ENCODE measurements around the gene SYT6. TPM values are rescaled to one million over a fixed set of nuclear protein-coding genes. Genes with fewer than 3 reads are reported as not detected.

The SYT6 gene
- polyA plus RNA-seq, 4 donors, result 0.53 to 1.7 (median 1.2) TPM

GRCh38 chr1:114124644-114125043 is 29.0 kb downstream of the SYT6 start:
- DNase-seq (ENCODE audit: low read depth in 4 of 4, low spot score in 3 of 4), result no peak

DNA sequence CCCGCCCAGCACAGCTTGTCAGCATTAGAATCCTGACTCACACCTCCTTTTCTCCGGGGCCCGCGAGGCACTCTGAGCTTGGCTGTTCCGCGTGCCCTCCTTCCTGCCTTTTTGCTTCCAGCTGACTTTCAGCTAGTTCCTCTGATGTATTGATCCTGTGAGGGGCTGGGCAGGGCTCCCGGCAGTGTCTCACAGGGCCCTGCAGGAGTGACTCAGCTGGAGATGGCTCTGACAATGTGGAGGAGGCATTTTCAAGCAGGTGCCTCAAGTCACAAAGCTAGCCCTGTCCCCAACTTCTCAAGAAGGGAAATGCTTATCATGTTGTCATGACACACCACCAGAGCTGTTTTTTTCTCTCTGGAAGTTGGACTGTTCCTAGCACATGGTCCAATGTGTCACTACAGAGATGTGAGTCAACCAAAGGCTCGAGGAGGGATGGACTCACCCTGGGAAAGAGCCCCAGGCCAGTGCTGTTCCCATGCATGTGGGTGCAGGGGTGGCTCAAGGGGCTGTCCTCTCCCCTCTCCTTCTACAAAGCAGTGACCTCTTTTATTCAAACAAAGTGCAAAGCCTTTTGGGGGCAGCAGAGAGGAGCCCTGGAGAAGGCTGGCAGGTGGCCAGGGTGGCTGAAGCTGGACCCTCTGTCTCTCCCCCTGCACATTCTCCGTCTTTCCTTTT is 30.6 kb downstream of the SYT6 start:
- DNase-seq (ENCODE audit: low read depth in 4 of 4, low spot score in 3 of 4), result no peak

GRCh38 chr1:114118351-114118990 is 35.2 kb downstream of the SYT6 start:
- no peak for DNase-seq (ENCODE audit: low read depth in 4 of 4, low spot score in 3 of 4)

DNA sequence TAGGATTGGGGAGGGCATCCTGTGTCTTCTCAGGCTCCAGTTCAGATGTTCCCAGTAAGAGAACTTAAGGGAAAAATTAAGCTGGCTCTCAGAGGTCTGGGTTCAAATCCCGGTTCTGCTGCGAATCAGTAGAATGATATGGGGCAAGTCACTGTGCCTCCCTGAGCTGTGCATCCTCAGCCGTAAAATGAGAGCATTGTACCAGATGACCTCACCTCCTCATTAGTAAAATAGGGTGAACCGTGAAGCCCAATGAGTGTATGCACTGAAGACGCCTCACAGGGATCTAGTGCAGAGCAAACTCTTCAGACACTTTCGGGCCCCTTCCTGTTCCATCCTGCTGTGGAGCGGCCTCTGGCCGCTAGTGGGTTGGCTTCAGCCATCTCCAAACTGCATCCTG is 36.0 kb downstream of the SYT6 start:
- no peak for DNase-seq (ENCODE audit: low read depth in 4 of 4, low spot score in 3 of 4)

DNA sequence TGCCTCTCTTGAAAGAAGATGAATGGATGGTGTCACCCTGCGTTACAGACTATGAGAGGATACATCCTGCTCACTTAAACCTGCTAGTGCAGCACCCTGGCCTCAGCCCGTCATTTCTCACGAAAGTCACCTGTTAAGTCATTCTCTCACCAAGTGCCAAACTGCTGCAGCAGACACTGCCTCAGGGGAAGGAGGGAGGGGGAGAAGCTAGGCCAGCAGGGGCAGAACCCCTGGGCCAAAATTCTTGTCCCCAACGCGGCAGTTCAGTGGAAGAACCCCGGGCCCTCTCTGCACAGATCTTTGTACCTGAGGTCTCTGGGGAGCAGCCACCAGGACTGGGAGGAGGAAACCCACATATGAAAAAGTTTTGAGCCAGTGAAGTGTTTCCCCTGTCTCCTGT is 37.6 kb downstream of the SYT6 start:
- no peak for DNase-seq (ENCODE audit: low read depth in 4 of 4, low spot score in 3 of 4)

GRCh38 chr1:114114185-114115094 is 39.2 kb downstream of the SYT6 start:
- DNase-seq (ENCODE audit: low read depth in 4 of 4, low spot score in 3 of 4), result no peak

DNA sequence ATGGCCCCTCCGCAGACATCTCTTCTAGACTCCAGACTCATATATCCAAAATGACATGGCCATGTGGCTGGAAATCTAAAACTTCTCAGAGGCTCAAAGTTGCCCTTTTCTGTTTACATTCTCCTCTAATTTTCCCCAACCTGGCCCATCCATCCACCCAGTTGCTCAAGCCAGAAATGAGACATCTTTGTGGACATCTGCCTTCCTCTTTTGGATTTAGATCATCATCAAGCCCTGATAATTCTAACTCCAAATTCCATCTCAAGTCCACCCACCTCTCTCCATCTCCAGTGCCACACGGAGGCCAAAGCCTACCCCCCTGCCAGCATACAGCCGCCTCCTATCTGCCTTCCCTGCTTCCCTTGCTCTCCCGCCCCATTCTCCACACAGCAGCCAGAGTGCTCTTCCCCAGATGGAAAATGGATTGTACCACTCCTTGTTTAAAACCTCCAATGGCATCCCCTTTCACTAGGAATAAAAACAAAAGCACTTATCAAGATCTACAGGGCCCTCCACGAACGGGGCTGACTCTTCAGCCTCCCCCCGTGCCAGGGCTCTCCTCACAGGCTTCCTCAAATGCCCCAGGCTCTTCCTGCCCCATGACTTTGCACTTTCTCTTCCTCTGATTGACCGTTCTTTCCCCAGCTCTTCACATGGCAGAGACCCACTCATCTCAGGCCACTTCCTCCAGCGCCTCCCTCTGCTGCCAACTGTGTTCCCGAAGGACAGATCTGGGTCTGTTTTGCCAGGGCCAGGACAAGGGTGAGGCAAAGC is 40.1 kb downstream of the SYT6 start:
- no peak for DNase-seq (ENCODE audit: low read depth in 4 of 4, low spot score in 3 of 4)

GRCh38 chr1:114112775-114113174 is 40.9 kb downstream of the SYT6 start:
- DNase-seq (ENCODE audit: low read depth in 4 of 4, low spot score in 3 of 4), result no peak

GRCh38 chr1:114111731-114112641 is 41.7 kb downstream of the SYT6 start:
- no peak for DNase-seq (ENCODE audit: low read depth in 4 of 4, low spot score in 3 of 4)

DNA sequence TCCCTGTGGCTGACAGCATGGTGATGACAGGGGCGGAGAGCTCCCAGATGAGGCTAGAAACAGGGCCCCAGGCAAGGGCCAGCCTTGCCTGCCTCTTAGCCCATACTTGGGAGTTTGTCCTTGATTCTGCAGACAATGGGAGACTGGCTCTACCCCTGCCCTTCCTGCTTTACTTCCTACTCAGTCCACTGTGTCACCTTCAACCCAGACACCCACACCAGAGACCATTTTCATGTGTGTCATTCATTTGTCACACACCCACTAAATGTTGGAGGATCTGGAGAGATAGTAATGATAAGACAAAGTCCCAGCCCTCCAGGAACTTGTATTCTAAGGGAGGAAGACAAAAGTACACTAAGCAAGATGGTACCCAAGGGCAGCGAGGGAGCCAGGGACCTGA is 43.7 kb downstream of the SYT6 start:
- DNase-seq (ENCODE audit: low read depth in 4 of 4, low spot score in 3 of 4), result no peak

DNA sequence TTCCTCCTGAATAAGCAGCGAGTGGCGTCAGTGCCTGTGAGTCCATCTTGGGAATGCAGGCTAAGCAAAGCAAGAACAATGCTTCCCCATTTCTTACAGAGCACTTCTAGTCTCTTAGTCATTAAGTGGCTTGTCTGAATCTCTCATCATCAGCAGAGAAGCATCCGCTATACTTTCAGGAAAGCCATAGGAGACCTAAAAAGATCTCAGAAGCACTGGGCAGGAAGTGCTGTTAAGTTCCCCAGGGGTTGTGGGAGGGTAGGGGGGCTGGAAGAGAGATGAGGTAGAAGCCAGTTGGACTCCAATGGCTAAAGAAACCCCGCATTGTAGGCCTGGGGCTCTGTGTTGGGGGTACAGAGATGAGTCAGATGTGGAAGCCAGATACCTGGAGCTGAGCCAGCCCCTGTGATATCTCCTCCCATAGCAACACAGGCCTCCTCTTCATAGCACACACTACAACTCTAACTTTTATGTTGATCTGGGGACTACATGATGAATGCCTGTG is 44.9 kb downstream of the SYT6 start:
- DNase-seq (ENCODE audit: low read depth in 4 of 4, low spot score in 3 of 4), result no peak

- no peak for DNase-seq (ENCODE audit: low read depth in 4 of 4, low spot score in 3 of 4)
Observed at GRCh38 chr1:114107474-114108435, 45.9 kb downstream of the SYT6 start.

GRCh38 chr1:114105421-114105979 is 48.2 kb downstream of the SYT6 start:
- DNase-seq (ENCODE audit: low read depth in 4 of 4, low spot score in 3 of 4), result peak in 1 of 4 donors; percentile 16

- no peak for DNase-seq (ENCODE audit: low read depth in 4 of 4, low spot score in 3 of 4)
Observed at GRCh38 chr1:114104949-114105348, 48.7 kb downstream of the SYT6 start.

DNA sequence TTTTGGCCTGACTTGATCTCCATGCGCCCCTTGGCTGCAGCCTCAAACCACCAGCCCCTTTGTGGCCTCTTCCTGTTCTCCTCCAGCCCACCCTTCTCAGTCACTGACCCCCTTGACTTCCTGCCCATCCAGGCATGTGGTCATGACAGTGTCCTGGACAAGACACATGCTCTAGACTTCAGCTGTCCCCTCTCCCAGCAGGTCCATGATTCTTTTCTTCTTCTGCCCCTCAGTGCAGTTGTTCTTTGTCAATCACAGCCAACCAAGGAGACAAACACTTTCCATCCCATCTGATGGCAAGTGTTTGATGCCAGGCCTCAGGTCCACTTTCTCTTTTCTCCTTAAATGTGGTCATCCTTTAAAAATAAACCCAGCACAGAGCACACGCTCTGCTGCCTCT is 49.7 kb downstream of the SYT6 start:
- no peak for DNase-seq (ENCODE audit: low read depth in 4 of 4, low spot score in 3 of 4)

GRCh38 chr1:114102136-114102535 is 51.5 kb downstream of the SYT6 start:
- no peak for DNase-seq (ENCODE audit: low read depth in 4 of 4, low spot score in 3 of 4)

- DNase-seq (ENCODE audit: low read depth in 4 of 4, low spot score in 3 of 4), result no peak
Observed at GRCh38 chr1:114100148-114100547, 53.5 kb downstream of the SYT6 start.

DNA sequence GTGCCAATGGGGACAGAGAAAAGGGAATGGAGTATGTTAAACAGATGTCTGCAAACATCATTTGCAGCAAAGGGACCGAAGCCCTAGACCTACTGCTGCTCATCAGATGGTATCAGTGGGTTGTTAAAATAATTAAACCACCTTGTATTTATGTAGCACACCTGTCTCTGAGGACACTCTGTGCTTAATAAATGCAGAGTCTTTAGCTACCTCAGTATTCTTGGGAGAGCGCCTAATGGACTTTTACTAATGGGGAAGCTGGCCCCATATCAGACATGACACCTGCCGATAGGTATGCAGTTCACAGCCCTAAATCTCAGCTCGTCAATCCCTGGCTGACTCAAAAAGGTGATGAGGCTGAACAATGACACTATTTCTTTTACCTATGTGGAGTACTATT is 54.4 kb downstream of the SYT6 start:
- DNase-seq (ENCODE audit: low read depth in 4 of 4, low spot score in 3 of 4), result no peak

All from left renal pelvis (tissue), 4 donors.